ENCODE results near the gene STX12. TPM values are rescaled to one million over a fixed set of nuclear protein-coding genes. Genes with fewer than 3 reads are reported as not detected.
"Not testable (repeated sequence)": the region's sequence is repeated elsewhere in the genome, so short reads cannot be mapped to it uniquely, and the experiment has no call there.

The STX12 gene
- total and polyA plus RNA-seq, 2 donors from 2014 or later: 27.9 to 49.0 TPM

GRCh38 chr1:27785781-27786455 lies 12.9 kb downstream of the STX12 start:
- peaks cover 0 to 10% (median 9%) of the 10 kb centered on the region in 3 donors for H3K4me1 ChIP-seq (ENCODE audit: control insufficient read depth in 2 of 3, insufficient read depth in 2 of 3, low read depth in 1 of 3, low read length in 3 of 3)
- no peak for TF ChIP-seq CTCF (IDR thresholded peaks at IDR 0.05; ENCODE audit: borderline replicate concordance, extremely low read depth, insufficient read depth)
- intact Hi-C loops (cut with DNase I): no loop called here
- H3K4me3 ChIP-seq (ENCODE audit: low read length in 3 of 3): no peak overlapping the region
- DNase-seq: no peak
- no peak for FAIRE-seq
- no peak overlapping the region for H3K9ac ChIP-seq (ENCODE audit: low read length in 3 of 3)
- H3K27me3 ChIP-seq (ENCODE audit: control insufficient read depth, insufficient read depth, low read length): no peaks in the 10 kb centered on the region
- peaks cover 0 to 9% (median 0%) of the 10 kb centered on the region in 3 donors for H3K36me3 ChIP-seq (ENCODE audit: control insufficient read depth in 2 of 3, insufficient read depth in 3 of 3, low read length in 3 of 3)
- no peaks in the 10 kb centered on the region for H3K9me3 ChIP-seq (ENCODE audit: control insufficient read depth in 2 of 3, insufficient read depth in 1 of 3, low read length in 3 of 3)
- H3K27ac ChIP-seq (ENCODE audit: low read depth in 2 of 2, low read length in 2 of 2): no peak overlapping the region

GRCh38 chr1:27787895-27788294 lies 14.9 kb downstream of the STX12 start:
- Histone ChIP-seq H3K4me1 (ENCODE audit: control insufficient read depth in 2 of 3, insufficient read depth in 2 of 3, low read depth in 1 of 3, low read length in 3 of 3) (peaks cover 0 to 10% (median 9%) of the 10 kb centered on the region in 3 donors), H3K9ac (ENCODE audit: low read length in 3 of 3) (no peak overlapping the region), H3K9me3 (ENCODE audit: control insufficient read depth in 2 of 3, insufficient read depth in 1 of 3, low read length in 3 of 3) (no peaks in the 10 kb centered on the region), H3K4me3 (ENCODE audit: low read length in 3 of 3) (no peak overlapping the region), H3K36me3 (ENCODE audit: control insufficient read depth in 2 of 3, insufficient read depth in 3 of 3, low read length in 3 of 3) (peaks cover 0 to 16% (median under 1%) of the 10 kb centered on the region in 3 donors), H3K27me3 (ENCODE audit: control insufficient read depth, insufficient read depth, low read length) (no peaks in the 10 kb centered on the region), H3K27ac (ENCODE audit: low read depth in 2 of 2, low read length in 2 of 2) (no peak overlapping the region)
- no peak for DNase-seq
- no peak for FAIRE-seq
- intact Hi-C loops (cut with DNase I): no loop called here
- no peak for TF ChIP-seq CTCF (IDR thresholded peaks at IDR 0.05; ENCODE audit: borderline replicate concordance, extremely low read depth, insufficient read depth)

- DNase-seq (peak in 1 of 5 donors; percentile 28), FAIRE-seq (peak; percentile 39)
- Histone ChIP-seq H3K4me3 (ENCODE audit: low read length in 3 of 3) (no peak overlapping the region), H3K27ac (ENCODE audit: low read depth in 2 of 2, low read length in 2 of 2) (peak overlapping the region in 1 of 2 donors; percentile 46), H3K4me1 (ENCODE audit: control insufficient read depth in 2 of 3, insufficient read depth in 2 of 3, low read depth in 1 of 3, low read length in 3 of 3) (peaks cover 0 to 10% (median 9%) of the 10 kb centered on the region in 3 donors), H3K36me3 (ENCODE audit: control insufficient read depth in 2 of 3, insufficient read depth in 3 of 3, low read length in 3 of 3) (peaks cover 4 to 22% (median 7%) of the 10 kb centered on the region in 3 donors), H3K9me3 (ENCODE audit: control insufficient read depth in 2 of 3, insufficient read depth in 1 of 3, low read length in 3 of 3) (no peaks in the 10 kb centered on the region), H3K9ac (ENCODE audit: low read length in 3 of 3) (no peak overlapping the region), H3K27me3 (ENCODE audit: control insufficient read depth, insufficient read depth, low read length) (no peaks in the 10 kb centered on the region)
- intact Hi-C loops (cut with DNase I): no loop called here
- TF ChIP-seq CTCF (IDR thresholded peaks at IDR 0.05; ENCODE audit: borderline replicate concordance, extremely low read depth, insufficient read depth): no peak
These were observed 16.6 kb downstream of the STX12 start for GRCh38 chr1:27789540-27790041.

- H3K4me1 ChIP-seq (ENCODE audit: control insufficient read depth in 2 of 3, insufficient read depth in 2 of 3, low read depth in 1 of 3, low read length in 3 of 3); H3K9ac ChIP-seq (ENCODE audit: low read length in 3 of 3); H3K27me3 ChIP-seq (ENCODE audit: control insufficient read depth, insufficient read depth, low read length); intact Hi-C loops (cut with DNase I); H3K9me3 ChIP-seq (ENCODE audit: control insufficient read depth in 2 of 3, insufficient read depth in 1 of 3, low read length in 3 of 3); H3K4me3 ChIP-seq (ENCODE audit: low read length in 3 of 3); FAIRE-seq; DNase-seq: not testable (repeated sequence)
- peak overlapping the region in 1 of 2 donors; percentile 46 for H3K27ac ChIP-seq (ENCODE audit: low read depth in 2 of 2, low read length in 2 of 2)
- peaks cover 4 to 22% (median 8%) of the 10 kb centered on the region in 3 donors for H3K36me3 ChIP-seq (ENCODE audit: control insufficient read depth in 2 of 3, insufficient read depth in 3 of 3, low read length in 3 of 3)
These were observed 17.3 kb downstream of the STX12 start for GRCh38 chr1:27790270-27790669.
